HG03066 (cell line): Measurements from ENCODE around the gene TRABD2B.

Source experiments
- ATAC-seq: cut with Tn5 transposase; IDR thresholded peaks from one replicate; pipeline ENCODE4 v1.9.1; 2021; ENCODE audit warnings: low read depth; ENCODE audit not compliant: unreplicated experiment

TRABD2B gene

DNA sequence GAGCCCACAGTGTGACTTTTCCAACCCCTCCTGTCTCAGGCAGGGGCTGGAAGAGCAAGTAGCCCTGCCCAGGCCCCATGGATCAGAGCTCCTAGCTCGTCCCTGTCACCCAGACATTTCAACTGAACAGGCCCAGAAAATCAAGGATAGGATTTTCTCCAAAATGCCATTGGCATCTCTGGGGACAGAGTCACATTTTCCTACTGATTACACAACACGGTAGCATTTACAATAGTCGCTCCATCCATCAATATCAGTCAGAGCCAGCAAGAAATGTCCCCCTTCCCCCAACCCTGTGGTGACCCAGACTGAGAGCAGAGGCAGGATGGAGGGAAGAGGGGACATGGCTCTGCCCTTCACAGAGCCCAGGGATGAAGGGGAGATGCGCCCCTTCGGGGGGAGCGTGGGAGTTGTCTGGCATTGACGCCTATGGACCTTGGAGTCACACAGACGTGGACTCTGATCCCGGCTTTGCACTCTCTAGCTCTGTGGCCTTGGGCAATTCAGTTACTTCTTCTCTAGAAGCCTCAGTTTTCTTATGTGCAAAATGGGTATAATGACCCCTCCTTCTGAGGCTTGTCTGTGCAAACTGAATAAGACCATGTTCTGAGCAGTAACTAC is 283.7 kb downstream of the TRABD2B start:
- ATAC-seq, result no peak

DNA sequence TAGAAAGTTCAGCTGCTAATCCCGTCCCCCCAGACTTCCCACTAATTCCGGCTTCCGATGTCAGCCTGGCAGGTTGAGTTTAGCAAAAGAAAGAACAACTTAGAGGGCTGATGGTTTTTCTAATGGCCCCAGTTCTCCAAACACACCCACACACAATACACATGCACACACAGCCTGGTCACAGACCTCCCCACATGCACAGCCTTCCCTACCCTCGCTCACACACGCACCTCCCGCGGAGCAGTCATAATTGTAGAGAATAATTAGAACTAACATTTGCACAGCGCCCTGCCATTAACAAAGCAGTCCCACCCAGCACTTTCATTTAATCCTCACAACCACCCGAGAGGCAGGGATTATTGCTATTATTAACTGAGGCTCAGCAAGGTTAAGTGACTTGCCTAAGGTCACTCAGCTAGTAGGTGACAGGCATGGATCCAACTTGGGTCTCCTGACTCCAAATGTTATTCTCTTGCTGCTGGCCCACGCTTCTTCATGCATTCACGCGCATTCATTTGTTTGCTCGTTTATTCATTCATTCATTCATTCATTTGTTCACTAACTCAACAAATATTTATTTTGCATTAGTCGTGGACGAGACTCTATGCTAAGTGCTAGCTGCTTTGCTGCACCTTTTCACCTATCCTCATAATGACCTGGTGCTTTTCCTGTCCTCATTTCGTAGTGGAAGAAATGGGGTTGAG is 284.4 kb downstream of the TRABD2B start:
- no peak for ATAC-seq

GRCh38 chr1:47711848-47712492 is 285.2 kb downstream of the TRABD2B start:
- no peak for ATAC-seq

DNA sequence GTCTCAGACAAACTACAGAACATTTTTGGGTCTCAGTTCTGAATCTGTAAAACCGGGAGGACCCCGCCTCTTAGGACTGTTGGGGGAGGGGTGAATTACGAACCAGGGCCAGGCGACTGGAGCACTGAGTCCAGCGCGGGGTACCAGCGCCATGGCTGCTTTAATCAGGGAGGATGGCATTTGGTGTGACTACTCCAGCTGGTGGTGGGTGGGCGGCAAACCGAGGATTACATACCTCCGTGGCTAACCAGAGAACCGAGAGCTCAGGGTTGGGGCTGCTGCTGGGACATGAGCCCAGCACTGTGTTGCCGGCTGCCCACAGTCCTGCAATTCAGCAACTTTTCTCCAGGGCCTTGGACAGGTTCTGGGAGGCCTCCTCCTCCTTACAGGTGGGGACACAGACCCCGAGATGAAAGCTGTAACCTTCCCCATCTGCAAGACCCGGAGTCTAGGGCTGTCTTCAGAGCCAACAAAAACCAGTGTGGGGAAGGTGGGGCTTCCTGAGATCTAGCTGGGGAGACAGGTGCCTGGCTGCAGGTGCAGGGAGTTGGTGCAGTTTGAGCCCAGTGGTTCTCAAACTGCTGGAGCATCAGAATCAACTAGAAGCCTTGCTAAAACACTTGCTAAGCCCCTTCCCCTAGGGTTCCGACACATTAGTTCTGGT is 285.9 kb downstream of the TRABD2B start:
- no peak for ATAC-seq
